Neural cell (in vitro differentiated cells): ENCODE measurements around the gene PPFIA4.

Source experiments
- CTCF ChIP-seq: fragments of 450-650 bp; IDR thresholded peaks from 2 replicates; pipeline ENCODE4 v1.5.1; 2014; ENCODE audit warnings: antibody characterized with exemption, mild to moderate bottlenecking, moderate library complexity; ENCODE audit not compliant: poor library complexity, severe bottlenecking
- EP300 ChIP-seq: fragments of 450-650 bp; conservative IDR thresholded peaks from 2 replicates; pipeline ENCODE4 v1.6.1; 2014; ENCODE audit warnings: antibody characterized with exemption, mild to moderate bottlenecking, moderate library complexity; ENCODE audit not compliant: poor library complexity, severe bottlenecking
- EZH2 ChIP-seq: fragments of 200-600, 300-800 bp; shearing (Covaris generic), sonication (generic); IDR thresholded peaks from 2 replicates; pipeline ENCODE4 v1.6.1; 2014; ENCODE audit warnings: antibody characterized with exemption, low read length, borderline replicate concordance, mild to moderate bottlenecking; ENCODE audit not compliant: insufficient read depth, poor library complexity, severe bottlenecking
- MXI1 ChIP-seq: fragments of 450-650 bp; conservative IDR thresholded peaks from 2 replicates; pipeline ENCODE4 v1.6.1; 2014; ENCODE audit warnings: antibody characterized with exemption, mild to moderate bottlenecking; ENCODE audit not compliant: poor library complexity, severe bottlenecking
- REST ChIP-seq: IDR thresholded peaks from 2 replicates; pipeline ENCODE4 v1.6.1; 2012; ENCODE audit warnings: borderline replicate concordance

- TF ChIP-seq MXI1 (no peak), EZH2 (no peak), CTCF (peak; percentile 53), REST (no peak), EP300 (no peak)
These were observed 674 bp downstream of the PPFIA4 start for GRCh38 chr1:203026666-203027663.
